GM12892 (cell line): Measurements from ENCODE around the gene FLVCR2.

Experiments used
- POLR2A ChIP-seq: IDR thresholded peaks from 2 replicates; pipeline ENCODE4 v1.6.1; 2011; ENCODE audit warnings: low read depth, low read length, control low read depth
- POLR2AphosphoS5 ChIP-seq: IDR thresholded peaks from 2 replicates; pipeline ENCODE4 v1.6.1; 2011; ENCODE audit warnings: low read depth, low read length, control low read depth
- TAF1 ChIP-seq: IDR thresholded peaks from 2 replicates; pipeline ENCODE4 v1.6.1; 2011; ENCODE audit warnings: low read depth, mild to moderate bottlenecking, control low read depth, low read length, borderline replicate concordance

DNA sequence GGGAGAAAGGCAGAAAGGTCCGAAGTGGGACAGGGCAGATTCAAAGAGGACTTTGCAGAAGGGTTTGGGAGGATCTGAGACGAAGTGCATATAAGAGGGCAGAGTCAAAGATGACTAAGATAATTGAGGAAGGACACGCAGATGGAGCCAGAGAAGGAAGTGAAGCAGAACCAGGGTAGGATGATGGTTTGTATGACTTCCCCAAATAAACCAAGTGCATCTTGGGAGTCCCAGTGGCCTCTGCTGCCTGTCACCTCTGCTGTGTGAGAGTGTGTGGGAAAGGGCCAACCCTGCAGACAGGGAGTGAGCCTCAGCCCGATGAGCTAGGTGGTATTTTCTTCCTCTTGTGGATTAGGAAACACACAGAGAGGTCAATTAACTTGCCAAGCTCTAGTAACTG lies 36.8 kb downstream of the FLVCR2 start:
- TF ChIP-seq POLR2AphosphoS5 (no peak), TAF1 (no peak), POLR2A (no peak)
